22Rv1 (cell line): Measurements from ENCODE around the gene PDGFC.

Experiments
- ZFX ChIP-seq: fragments of 450-650 bp; IDR thresholded peaks from 2 replicates; pipeline ENCODE4 v1.6.1; 2017; ENCODE audit warnings: antibody characterized with exemption, borderline replicate concordance
- TF ChIP-seq, protein P1 (sequence below): fragments of 450-650 bp; IDR thresholded peaks from 2 replicates; pipeline ENCODE4 v1.5.1; 2017; ENCODE audit warnings: mild to moderate bottlenecking

DNA sequence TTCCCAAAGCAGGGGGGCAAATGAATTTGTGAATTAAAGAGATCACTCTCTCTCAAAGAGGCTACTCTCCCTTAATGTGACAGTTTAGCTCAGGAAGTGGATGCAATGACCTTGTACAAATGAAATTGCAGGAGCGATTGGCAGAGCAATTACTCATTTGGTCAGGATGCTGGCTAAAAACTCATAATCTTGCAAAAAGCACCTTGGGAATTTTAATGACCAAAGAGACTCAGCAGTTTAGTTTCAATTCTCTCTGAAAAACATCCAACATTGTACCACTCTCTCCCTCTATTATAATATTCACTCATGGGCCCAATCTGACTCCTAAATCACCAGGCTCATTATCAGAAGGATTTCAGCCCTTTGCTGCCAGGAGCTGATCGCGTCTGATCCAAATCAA is 26.1 kb downstream of the PDGFC start:
- TF ChIP-seq, protein P1, sequence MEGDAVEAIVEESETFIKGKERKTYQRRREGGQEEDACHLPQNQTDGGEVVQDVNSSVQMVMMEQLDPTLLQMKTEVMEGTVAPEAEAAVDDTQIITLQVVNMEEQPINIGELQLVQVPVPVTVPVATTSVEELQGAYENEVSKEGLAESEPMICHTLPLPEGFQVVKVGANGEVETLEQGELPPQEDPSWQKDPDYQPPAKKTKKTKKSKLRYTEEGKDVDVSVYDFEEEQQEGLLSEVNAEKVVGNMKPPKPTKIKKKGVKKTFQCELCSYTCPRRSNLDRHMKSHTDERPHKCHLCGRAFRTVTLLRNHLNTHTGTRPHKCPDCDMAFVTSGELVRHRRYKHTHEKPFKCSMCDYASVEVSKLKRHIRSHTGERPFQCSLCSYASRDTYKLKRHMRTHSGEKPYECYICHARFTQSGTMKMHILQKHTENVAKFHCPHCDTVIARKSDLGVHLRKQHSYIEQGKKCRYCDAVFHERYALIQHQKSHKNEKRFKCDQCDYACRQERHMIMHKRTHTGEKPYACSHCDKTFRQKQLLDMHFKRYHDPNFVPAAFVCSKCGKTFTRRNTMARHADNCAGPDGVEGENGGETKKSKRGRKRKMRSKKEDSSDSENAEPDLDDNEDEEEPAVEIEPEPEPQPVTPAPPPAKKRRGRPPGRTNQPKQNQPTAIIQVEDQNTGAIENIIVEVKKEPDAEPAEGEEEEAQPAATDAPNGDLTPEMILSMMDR: no peak
- TF ChIP-seq ZFX: no peak
